ENCODE measurements around the gene RIOK3. TPM values are rescaled to one million over a fixed set of nuclear protein-coding genes. Genes with fewer than 3 reads are reported as not detected.

RIOK3 gene
- total RNA-seq, 2 donors from 2014 or later = 57.3 to 60.6 TPM

- H3K4me1 ChIP-seq = peaks cover 6% of the 10 kb centered on the region
- TF ChIP-seq POLR2A (IDR thresholded peaks at IDR 0.05) = no peak
- no peak for TF ChIP-seq CTCF (IDR thresholded peaks at IDR 0.05)
- no peak overlapping the region for H3K4me3 ChIP-seq
- no peaks in the 10 kb centered on the region for H3K27me3 ChIP-seq
- intact Hi-C loops (cut with DNase I) = no loop called here
- DNase-seq (no peak), ATAC-seq (no peak)
- no peak overlapping the region for H3K27ac ChIP-seq
- no peaks in the 10 kb centered on the region for H3K9me3 ChIP-seq
- 83 to 93% methylated on average over 2 of the region's 2 CpGs for WGBS, 2 donors
- no peaks in the 10 kb centered on the region for H3K36me3 ChIP-seq (replicated peaks in 1 of 2; ENCODE audit: insufficient read depth in 1 of 2, low read depth in 2 of 2)
Measured at GRCh38 chr18:23498117-23498516, 45.0 kb downstream of the RIOK3 start.

- no peaks in the 10 kb centered on the region for H3K36me3 ChIP-seq (replicated peaks in 1 of 2; ENCODE audit: insufficient read depth in 1 of 2, low read depth in 2 of 2)
- intact Hi-C loops (cut with DNase I) = no loop called here
- TF ChIP-seq CTCF (IDR thresholded peaks at IDR 0.05) (peak; percentile 51 to 78 (median 63)), POLR2A (IDR thresholded peaks at IDR 0.05) (no peak)
- peaks cover 6% of the 10 kb centered on the region for H3K4me1 ChIP-seq
- ATAC-seq = no peak
- DNase-seq = peak; percentile 63 to 85 (median 74)
- no peaks in the 10 kb centered on the region for H3K27me3 ChIP-seq
- no peak overlapping the region for H3K4me3 ChIP-seq
- no peak overlapping the region for H3K27ac ChIP-seq
- WGBS, 2 donors = 20 to 30% methylated on average over 5 of the region's 5 CpGs
- H3K9me3 ChIP-seq = no peaks in the 10 kb centered on the region
Measured at GRCh38 chr18:23498877-23499276, 45.8 kb downstream of the RIOK3 start.

- ATAC-seq = no peak
- no peaks in the 10 kb centered on the region for H3K27me3 ChIP-seq
- TF ChIP-seq POLR2A (IDR thresholded peaks at IDR 0.05) = no peak
- no peak for TF ChIP-seq CTCF (IDR thresholded peaks at IDR 0.05)
- no peak for DNase-seq
- H3K27ac ChIP-seq = no peak overlapping the region
- no peaks in the 10 kb centered on the region for H3K9me3 ChIP-seq
- intact Hi-C loops (cut with DNase I) = no loop called here
- H3K36me3 ChIP-seq (replicated peaks in 1 of 2; ENCODE audit: insufficient read depth in 1 of 2, low read depth in 2 of 2) = no peaks in the 10 kb centered on the region
- H3K4me1 ChIP-seq = peaks cover 9% of the 10 kb centered on the region
- no peak overlapping the region for H3K4me3 ChIP-seq
- WGBS, 2 donors = 43 to 66% methylated on average over 11 of the region's 11 CpGs
Measured at GRCh38 chr18:23499291-23499781, 46.2 kb downstream of the RIOK3 start.

- Histone ChIP-seq H3K4me1 (peaks cover 24% of the 10 kb centered on the region), H3K27me3 (no peaks in the 10 kb centered on the region), H3K9me3 (no peaks in the 10 kb centered on the region), H3K36me3 (replicated peaks in 1 of 2; ENCODE audit: insufficient read depth in 1 of 2, low read depth in 2 of 2) (no peaks in the 10 kb centered on the region), H3K27ac (no peak overlapping the region), H3K4me3 (no peak overlapping the region)
- WGBS, 2 donors = 54 to 58% methylated on average over 6 of the region's 6 CpGs
- TF ChIP-seq CTCF (IDR thresholded peaks at IDR 0.05) (no peak), POLR2A (IDR thresholded peaks at IDR 0.05) (no peak)
- ATAC-seq (no peak), DNase-seq (no peak)
- intact Hi-C loops (cut with DNase I) = no loop called here
Measured at GRCh38 chr18:23501626-23502025, 48.5 kb downstream of the RIOK3 start.

- no peaks in the 10 kb centered on the region for H3K9me3 ChIP-seq
- ATAC-seq (no peak), DNase-seq (no peak)
- intact Hi-C loops (cut with DNase I) = no loop called here
- H3K4me1 ChIP-seq = peaks cover 24% of the 10 kb centered on the region
- no peak for TF ChIP-seq CTCF (IDR thresholded peaks at IDR 0.05)
- TF ChIP-seq POLR2A (IDR thresholded peaks at IDR 0.05) = no peak
- WGBS, 2 donors = 7 to 14% methylated on average over 6 of the region's 6 CpGs
- H3K27ac ChIP-seq = peak overlapping the region; percentile 73 to 94 (median 85)
- no peaks in the 10 kb centered on the region for H3K27me3 ChIP-seq
- peak overlapping the region; percentile 16 to 86 for H3K4me3 ChIP-seq
- H3K36me3 ChIP-seq (replicated peaks in 1 of 2; ENCODE audit: insufficient read depth in 1 of 2, low read depth in 2 of 2) = no peaks in the 10 kb centered on the region
Measured at GRCh38 chr18:23502516-23503037, 49.5 kb downstream of the RIOK3 start.
